HG03103 (cell line): ENCODE results near the gene CYP4F12.
"Not testable (repeated sequence)": the region's sequence is repeated elsewhere in the genome, so short reads cannot be mapped to it uniquely, and the experiment has no call there.

Experiments used
- ATAC-seq: cut with Tn5 transposase; IDR thresholded peaks from one replicate; pipeline ENCODE4 v1.9.1; 2021; ENCODE audit warnings: low read depth; ENCODE audit not compliant: unreplicated experiment

Gene CYP4F12

DNA sequence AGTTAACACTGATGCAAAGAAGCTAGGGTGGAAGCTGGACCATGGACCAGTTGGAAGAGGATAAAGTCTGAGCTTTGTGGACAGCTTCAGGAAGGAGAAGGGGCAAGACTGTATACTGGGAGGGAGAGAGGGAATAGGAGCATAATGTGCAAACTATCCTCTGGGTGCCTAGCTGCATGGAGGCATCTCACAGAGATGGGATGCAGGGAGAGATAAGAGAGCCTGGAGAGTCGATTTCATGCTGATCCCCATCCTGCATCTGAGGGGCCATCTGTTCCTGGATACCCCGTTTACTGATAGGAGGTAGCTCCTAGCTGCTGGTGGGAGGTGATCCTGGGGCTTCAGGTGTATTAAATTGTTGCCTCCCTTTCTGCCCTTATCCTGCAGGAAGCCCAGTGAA is 23.4 kb upstream of the CYP4F12 start:
- no peak for ATAC-seq

DNA sequence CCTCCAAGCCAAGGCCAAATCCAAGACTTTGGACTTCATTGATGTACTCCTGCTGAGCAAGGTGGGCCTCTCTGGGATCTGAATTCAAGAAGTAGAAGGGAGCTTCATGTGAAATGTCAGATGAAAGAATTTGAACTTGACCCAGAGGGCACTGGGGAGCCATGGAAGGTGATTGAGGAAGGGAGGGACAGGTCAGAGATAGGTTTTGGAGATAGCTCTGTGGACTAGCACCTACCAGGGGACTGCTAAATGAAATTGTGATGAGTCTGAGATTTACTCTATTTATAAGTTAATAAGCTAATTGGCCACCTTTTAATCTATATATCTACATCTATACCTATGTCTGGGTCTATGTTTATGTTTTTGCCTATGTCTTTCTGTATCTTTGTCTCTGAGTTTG is 22.8 kb upstream of the CYP4F12 start:
- not testable (repeated sequence) for ATAC-seq

DNA sequence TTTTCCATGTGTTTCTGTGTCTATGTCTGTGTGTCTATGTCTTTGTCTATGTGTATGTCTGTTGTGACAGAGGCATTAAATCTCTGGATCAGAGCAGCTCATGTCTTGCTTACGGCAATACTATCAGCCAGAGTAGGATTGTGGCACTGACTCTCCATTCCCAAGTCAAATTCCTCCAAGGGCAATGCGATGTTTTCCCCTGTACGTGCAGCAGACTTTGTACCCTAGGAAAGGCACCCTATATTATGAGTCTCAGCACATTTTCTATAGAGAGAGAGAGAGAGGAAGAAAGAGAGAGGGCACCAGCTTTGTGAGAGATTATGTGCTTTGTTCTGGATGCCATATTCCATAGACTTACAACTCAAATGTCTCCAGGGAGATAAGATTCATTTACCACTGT is 21.1 kb upstream of the CYP4F12 start:
- ATAC-seq, result no peak

DNA sequence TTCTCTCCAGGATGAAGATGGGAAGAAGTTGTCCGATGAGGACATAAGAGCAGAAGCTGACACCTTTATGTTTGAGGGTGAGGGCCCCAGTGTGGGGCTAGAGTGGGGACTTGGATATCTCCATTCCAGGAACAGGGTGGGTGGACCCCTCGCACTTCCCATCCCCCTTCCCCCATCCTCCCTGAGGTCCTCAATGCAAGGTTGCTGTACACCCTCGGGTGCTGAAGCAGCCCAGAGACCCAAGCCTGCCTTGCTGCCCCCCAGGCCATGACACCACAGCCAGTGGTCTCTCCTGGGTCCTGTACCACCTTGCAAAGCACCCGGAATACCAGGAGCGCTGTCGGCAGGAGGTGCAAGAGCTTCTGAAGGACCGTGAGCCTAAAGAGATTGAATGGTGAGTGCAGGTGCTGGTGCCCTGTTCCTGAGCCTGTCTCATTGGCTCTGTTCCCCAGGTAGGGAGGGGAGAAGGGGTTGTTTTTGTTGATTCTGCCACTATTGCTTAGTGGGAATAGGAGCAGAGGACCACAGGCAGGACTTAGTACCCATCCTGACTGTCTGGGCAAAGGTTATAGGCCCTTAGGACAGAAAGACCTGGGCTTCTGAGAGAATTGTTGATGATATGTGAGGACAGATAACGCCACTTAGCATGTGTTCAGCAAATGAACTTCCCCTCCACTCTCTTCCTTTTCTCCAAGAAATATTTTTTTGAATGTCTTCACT is 20.2 kb upstream of the CYP4F12 start:
- ATAC-seq, result no peak

DNA sequence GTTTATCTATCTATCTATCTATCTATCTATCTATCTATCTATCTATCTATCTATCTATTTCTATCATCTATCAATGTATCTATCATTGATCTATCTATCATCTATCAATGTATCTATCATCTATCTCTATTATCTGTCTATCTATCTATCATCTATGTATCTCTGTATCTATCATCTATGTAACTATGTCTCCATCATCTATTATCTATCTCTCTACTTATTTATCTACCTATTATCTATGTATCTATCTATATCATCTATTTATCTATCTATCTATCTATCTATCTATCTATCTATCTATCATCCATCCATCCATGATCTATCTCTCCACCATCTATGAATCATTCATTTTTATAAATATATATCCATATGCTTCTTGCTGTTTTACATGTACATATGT is 16.4 kb upstream of the CYP4F12 start:
- no peak for ATAC-seq

DNA sequence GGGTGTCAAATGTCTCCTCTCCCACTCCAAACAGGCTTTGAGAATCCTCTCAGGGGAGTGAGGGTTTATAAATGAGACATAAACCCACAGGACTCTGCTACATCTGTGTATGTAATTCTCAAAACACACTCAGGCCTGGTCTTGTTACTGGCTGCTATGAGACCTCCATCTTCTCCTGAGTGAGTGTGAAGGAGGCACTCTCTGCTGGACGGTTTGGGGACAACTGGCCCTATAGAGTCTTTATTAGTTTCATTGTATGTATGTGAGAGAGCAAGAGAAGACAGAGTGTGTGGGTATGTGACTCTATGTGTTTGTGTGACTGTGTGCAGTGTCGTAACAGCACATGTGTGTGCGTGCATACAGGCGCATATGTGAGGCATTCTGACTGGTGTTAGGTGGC is 9.6 kb upstream of the CYP4F12 start:
- ATAC-seq, result no peak

DNA sequence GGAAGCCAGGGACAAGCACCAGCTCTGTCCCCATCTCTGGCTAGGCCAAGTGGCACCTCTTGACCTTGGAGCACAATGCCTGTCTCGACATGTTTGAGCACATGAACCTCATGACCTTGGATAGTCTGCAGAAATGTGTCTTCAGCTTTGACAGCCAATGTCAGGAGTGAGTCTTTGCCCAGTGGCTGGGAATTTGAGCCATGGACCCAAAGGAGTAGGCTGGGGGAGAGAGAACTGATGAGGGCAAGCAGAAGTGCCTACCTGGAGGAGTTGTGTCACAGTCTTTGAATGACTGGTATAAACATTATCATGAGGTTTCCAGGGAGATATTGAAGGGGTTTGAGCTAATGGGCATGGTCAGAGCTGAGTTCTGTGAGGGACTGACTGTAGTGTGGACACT is 6.7 kb upstream of the CYP4F12 start:
- no peak for ATAC-seq

DNA sequence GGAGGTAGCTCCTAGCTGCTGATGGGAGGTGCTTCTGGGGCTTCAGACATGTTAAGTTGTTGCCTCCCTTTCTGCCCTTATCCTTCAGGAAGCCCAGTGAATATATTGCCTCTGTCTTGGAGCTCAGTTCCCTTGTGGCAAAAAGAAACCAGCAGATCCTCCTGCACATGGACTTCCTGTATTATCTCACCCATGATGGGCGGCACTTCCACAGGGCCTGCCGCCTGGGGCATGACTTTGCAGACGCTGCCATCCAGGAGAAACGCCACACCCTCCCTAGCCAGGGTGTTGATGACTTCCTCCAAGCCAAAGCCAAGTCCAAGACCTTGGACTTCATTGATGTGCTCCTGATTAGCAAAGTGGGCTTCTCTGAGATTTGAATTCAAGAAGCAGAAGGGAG is 6.0 kb upstream of the CYP4F12 start:
- no peak for ATAC-seq

DNA sequence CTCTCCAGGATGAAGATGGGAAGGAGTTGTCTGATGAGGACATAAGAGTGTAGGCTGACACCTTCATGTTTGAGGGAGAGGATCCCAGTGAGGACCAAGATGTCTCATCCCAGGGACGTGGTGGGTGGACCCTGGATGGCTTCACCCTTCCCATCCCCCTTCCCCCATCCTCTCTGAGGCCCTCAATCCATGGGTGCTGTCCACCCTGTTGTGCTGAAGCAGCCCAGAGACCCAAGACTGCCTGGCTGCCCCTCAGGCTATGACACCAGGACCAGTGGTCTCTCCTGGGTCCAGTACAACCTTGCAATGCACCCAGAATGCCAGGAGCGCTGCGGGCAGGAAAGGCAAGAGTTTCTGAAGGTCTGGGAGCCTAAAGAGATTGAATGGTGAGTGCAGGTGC is 3.4 kb upstream of the CYP4F12 start:
- ATAC-seq, result no peak

DNA sequence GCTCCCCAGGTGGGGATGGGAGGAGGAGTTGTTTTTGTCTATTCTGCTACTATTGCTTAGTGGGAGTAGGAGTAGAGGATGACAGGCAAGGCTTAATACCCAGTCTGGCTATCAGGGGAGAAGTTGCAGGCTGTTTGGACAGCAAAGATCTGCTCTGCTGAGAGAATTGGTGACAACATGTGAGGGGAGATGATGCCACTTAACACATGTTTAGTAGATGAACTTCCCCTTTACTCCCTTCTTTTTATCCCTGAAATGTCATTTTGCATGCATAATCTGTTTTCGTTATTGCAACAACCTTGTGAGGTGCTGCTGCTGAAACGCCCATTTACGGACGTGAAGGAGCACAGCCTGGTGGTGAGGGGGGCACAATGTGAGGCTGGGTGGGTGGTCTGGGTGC is 3.0 kb upstream of the CYP4F12 start:
- no peak for ATAC-seq

DNA sequence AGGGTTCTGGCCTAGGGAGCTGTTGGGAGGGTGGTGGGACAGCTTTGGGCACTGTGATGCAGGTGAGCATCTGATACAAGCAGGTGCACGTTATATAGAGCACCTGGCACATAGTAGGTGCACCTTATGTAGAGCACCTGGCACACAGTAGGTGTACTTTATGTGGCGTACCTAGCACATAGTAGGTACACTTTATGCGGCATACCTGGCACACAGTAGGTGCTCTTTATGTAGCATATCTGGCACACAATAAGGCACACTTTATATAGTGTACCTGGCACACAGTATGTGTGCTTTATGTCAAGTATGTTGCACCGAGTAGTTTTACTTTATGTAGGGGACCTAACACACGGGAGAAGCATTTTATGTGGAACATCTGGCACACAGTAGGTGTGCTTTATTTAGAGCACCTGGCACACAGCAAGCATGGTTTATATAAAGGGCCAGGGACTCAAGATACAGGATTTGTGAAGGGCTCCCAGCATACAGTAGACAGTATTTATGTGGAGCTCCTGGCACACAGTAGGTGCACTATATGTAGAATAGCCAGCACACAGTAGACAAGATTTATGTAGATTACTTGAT is 1.6 kb upstream of the CYP4F12 start:
- no peak for ATAC-seq

DNA sequence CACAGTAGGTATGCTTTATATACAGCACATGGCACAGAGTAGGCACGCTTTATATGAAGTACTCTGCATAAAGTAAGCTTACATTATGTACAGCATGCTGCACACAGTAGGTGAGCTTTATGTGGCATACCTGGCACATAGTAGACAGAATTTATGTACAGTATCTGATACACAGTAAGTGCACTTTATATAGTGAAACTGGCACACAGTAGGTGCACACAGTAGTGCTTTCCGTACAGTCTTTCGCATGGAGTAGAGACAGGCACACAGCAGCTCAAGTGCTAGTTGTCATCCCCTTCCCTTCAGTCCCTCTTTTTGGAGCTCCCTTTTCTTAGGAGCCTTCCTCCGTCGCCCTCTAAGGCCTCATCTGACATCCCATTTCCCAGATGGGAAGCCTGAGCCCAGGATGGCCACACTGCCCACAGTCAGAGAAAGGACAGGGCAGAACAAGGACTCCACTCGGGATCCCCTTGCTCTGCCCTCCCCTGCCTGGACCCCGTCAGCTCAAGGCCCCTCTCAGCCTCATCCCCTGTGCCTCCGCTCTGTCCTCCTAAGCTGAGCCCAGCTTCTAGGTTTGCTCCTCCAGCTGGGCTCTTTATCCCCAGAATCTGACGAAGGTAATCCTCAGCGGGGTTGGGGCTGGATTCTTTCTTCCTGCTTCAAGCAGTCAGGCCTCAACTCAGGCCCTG is 852 bp upstream of the CYP4F12 start:
- no peak for ATAC-seq

DNA sequence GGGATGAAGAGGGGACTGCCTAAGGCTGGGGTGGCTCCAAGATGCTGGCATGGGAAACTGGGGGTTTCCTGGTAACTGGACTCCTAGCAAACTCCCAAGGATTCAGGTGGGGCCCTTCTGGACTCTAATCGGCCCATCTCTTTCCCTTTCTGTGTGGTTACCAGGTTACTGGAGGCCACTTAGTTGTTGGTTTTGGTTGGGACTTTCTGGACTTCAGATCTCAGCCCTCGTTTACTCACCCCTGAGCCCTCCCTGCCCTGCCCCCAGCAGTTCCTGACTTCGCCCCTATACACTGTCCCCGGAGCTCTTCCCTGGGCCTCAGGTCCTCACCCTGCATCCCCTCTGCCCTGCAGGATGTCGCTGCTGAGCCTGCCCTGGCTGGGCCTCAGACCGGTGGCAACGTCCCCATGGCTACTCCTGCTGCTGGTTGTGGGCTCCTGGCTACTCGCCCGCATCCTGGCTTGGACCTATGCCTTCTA is 328 bp downstream of the CYP4F12 start:
- ATAC-seq, result no peak

DNA sequence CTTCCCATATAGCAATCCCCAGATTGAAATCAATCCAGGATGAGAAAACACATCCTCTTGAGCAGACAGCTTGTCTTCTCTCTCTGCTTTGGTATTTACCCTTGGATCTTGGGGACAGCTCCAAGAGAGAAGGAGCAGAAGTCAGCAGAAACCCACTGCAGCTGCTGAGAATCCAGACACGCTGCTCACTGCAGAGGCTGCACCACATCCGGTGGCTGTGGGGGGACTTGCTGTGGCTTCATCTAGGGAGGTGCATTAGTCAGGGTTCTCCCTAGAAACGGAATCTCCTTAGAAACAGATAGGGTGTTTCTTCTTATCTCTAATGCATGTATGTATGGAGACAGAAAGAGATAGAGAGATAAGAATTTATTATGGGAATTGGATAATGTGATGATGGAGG is 2.7 kb downstream of the CYP4F12 start:
- no peak for ATAC-seq

DNA sequence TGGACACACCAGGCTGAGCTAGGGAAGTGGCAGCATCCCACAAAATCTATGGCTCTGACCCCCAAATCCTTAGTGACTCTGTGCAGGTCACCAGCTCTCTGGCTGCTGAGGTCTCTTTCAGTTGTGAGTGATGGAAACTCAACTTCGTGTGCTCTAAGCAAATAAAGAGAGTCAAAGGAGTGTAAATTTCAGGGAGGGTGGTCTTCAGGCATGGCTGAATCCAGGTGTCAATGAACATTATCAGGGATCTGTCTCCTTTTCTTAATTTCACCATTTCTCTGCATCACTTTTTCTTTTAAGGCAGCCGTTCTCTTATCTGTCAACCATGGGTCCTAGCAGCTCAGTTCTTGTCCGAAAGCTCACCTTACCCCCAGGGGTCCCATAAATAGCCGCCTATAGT is 6.2 kb downstream of the CYP4F12 start:
- no peak for ATAC-seq

DNA sequence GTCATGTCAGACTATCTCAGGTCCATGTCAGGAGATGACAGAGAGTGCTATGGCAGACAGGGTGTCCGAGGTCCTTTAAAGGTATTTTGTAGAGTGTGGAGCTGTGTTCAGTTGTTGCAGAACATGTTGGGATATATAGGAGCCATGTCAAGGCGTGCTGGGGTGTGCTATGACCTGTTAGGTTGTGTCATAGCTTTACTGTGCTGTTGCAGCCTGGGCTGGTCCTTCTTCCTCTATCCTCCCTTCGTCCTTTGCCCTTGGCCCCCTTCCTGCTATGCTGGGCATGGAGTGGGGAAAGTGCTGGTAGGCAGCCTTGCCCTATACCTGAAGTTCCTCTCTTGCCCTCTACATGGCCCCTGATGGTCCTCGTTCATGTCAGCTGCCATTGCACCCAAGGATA is 7.0 kb downstream of the CYP4F12 start:
- ATAC-seq, result not testable (repeated sequence)

DNA sequence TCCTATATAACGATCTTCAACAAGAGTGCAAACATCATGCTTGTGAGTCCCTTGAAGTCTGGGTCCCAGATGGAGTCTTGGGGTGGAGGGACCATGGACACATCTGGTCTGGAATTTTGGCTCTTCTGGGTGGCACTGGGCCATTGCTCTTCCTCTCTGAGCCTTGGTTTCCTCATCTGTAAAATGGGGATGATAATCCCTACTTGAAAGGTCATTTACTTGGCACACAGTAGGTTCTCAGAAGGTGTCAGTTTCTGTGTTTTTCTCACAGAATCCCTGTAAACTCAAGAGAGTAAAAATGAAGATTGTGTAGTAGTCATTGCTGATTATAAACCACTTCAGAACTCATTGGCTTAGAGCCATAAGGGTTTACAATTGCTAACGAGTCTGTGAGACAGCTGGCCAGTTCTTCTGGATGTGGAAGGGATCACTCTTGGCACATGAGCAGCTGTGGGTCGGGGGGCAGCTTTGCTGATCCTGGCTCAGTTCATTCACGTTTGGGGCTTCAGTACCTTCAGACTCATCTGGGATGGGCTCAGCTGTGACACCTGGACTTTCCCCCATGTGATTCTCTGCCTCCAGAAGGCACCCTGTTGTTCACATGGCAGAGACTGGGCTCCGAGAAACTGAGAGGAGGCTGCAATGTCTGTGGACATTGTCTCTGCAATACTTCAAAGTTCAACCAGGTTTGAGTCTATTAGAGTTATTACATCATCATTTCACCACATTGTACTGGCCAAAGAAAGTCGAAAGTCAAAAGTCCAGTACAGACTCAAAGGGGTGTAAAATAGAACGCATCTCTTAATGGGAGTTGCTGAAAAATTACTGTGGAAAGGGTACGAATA is 7.8 kb downstream of the CYP4F12 start:
- no peak for ATAC-seq

DNA sequence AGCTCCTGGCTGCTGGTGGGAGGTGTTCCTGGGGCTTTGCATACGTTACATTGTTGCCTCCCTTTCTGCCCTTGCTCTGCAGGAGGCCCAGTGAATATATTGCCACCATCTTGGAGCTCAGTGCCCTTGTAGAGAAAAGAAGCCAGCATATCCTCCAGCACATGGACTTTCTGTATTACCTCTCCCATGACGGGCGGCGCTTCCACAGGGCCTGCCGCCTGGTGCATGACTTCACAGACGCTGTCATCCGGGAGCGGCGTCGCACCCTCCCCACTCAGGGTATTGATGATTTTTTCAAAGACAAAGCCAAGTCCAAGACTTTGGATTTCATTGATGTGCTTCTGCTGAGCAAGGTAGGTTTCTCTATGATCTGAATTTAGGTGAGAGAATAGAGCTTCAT is 10.5 kb downstream of the CYP4F12 start:
- ATAC-seq, result no peak

DNA sequence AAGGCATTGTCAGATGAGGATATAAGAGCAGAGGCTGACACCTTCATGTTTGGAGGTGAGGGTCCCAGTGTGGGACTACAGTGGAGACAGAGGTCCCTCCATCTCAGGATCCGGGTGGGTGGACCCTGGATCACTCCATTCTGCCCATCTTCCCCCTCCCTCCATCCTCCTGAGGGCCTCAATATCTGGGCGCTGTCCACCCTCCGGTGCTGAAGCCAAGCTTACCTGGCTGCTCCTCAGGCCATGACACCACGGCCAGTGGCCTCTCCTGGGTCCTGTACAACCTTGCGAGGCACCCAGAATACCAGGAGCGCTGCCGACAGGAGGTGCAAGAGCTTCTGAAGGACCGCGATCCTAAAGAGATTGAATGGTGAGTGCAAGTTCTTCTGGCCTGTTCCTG is 11.9 kb downstream of the CYP4F12 start:
- ATAC-seq, result no peak

DNA sequence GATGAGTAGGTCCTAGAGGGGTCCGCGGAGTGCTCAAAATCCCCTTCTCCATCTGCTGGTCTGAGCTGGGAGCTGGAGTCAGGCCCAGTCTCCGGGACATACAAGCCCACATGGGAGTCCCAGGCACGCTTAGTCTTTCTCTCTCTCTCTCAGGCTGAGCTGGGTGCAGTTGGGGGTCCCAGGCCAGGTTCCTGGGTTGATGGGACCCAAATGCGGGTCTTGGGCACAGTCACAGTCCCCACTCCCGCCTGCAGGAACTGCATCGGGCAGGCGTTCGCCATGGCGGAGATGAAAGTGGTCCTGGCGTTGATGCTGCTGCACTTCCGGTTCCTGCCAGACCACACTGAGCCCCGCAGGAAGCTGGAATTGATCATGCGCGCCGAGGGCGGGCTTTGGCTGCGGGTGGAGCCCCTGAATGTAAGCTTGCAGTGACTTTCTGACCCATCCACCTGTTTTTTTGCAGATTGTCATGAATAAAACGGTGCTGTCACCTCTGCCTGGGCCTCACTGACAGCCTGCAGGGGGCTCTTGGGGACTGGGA is 23.8 kb downstream of the CYP4F12 start:
- no peak for ATAC-seq
